Hypothalamus (tissue), 51 donors: Measurements from ENCODE around the gene TANGO6.

Experiments used
- DNase-seq, 51 donors: peaks; one replicate each; lab custom pipeline; 2025; lab: John Stamatoyannopoulos, UW

The TANGO6 gene

DNA sequence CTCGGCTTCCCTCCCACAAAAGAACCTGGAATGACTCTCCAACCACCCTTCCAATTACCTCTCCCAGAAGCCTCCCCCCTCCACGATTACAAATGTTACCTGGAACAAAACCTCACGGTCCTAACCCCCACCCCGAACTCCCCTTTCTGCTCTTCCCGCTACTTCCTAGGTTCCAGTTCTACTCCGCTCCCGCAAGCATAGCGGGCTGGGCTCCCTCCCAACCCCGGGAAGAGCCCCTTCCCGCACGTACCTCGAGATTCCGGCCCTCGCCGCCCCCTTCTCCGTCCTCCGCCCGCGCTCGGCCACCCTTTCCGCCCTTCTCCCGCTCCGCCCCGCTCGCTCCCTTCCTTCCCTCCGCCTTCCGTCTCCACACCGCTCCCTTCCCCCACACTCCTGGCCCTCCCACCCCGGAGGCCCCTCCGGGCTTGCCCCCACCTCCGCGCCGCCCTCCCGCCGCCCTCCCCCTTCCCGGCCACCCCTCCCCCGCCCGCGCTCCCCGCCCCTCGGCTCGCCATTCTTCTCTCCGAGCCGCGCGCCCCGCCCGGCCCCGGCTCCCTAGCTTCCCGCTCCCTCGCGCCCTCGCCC lies 288.6 kb downstream of the TANGO6 start:
- DNase-seq = peak in 41 of 51 donors; percentile 33 to 89 (median 69)

DNA sequence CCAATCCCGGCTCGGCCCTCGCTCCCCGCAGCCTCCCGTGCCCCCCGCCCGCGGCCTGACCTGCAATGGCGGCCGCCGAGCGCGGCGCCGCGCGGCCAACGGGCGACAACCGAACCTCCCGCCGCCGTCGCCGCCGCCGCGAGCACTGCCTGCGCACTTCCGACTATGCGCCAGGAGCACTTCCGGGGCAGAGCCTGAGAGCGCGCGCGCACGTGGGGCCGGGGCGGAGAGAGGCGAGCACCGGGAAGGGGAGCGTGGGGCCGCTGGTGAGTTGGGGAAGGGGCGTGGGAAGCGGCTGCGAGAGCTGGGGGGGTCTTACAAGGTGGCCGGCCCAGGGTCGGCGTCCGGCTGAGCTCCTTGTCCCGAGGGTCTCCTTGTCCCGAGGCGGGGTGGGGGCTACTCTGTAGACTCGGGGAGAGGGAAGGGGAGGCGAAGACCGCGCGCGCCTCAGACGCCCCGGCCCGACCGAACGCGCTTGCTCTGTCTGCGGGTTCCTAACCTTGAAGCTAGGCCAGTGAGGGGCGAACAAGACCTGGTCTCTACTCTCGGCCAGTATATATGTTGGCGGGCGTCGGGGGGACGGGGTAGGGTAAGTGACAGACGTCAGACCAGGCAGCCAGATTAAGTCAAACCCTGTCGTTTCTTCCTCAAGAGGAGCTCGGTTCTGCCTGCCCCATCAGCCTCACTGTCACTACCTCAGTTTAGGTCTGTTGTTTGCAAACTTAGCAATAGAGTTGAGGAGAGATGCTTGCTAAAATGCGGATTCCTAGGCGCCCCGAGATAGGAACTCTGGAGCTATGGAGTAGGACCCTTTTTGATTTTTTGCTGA lies 289.3 kb downstream of the TANGO6 start, which contains the start of the genes CHTF8 and UTP4:
CHTF8 (minus strand) TSS at position 165 of the 829 bp plus-strand sequence. CDS start 11,130 bp downstream, outside the sequence.
UTP4 (plus strand) TSS at position 226 of the 829 bp plus-strand sequence. CDS start 811 bp downstream, outside the sequence.
- peak; percentile 38 to 89 (median 74) for DNase-seq

DNA sequence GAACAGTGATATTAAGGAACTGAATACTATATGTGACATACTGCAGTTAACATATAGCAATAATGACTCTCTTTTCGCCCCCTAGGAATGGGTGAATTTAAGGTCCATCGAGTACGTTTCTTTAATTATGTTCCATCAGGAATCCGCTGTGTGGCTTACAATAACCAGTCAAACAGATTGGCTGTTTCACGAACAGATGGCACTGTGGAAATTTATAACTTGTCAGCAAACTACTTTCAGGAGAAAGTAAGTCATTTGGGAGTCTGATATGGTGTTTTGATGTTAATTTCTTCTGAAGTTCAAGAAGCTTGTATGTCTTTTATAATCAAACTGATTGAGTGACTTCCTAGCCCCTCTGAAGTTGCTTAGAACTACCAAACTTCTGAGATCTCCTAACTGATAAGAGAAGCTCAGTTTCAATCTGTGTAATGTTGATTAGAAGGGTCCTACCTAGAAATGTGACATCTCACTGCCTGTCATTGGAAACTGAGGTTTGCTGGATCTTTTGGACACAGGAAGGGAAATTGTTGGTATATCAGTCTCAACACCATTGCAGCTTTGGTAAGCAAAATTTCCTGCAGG lies 290.1 kb downstream of the TANGO6 start:
- DNase-seq = no peak
